GM19463 (cell line): ENCODE results near the gene CPSF7.
"Not testable (repeated sequence)": the region's sequence is repeated elsewhere in the genome, so short reads cannot be mapped to it uniquely, and the experiment has no call there.

ENCODE experiments used
- ATAC-seq: cut with Tn5 transposase; IDR thresholded peaks from one replicate; pipeline ENCODE4 v1.9.1; 2021; ENCODE audit warnings: mild to moderate bottlenecking, moderate library complexity; ENCODE audit not compliant: unreplicated experiment

Gene CPSF7

GRCh38 chr11:61392981-61393595 is 36.7 kb downstream of the CPSF7 start:
- ATAC-seq: no peak

GRCh38 chr11:61390161-61390560 is 39.6 kb downstream of the CPSF7 start:
- ATAC-seq: no peak

GRCh38 chr11:61384271-61385242 is 45.2 kb downstream of the CPSF7 start:
- no peak for ATAC-seq

GRCh38 chr11:61383859-61384258 is 45.9 kb downstream of the CPSF7 start:
- ATAC-seq: not testable (repeated sequence)

- no peak for ATAC-seq
Observed at GRCh38 chr11:61380884-61381283, 48.9 kb downstream of the CPSF7 start.

GRCh38 chr11:61378713-61379313 is 51.0 kb downstream of the CPSF7 start:
- ATAC-seq: no peak

- ATAC-seq: no peak
Observed at GRCh38 chr11:61377461-61378160, 52.2 kb downstream of the CPSF7 start.

- ATAC-seq: no peak
Observed at GRCh38 chr11:61375761-61376108, 54.0 kb downstream of the CPSF7 start.

GRCh38 chr11:61372659-61373420 is 56.9 kb downstream of the CPSF7 start:
- ATAC-seq: no peak

GRCh38 chr11:61370349-61371005 is 59.3 kb downstream of the CPSF7 start:
- ATAC-seq: no peak

- ATAC-seq: no peak
Observed at GRCh38 chr11:61369372-61370348, 60.1 kb downstream of the CPSF7 start.

GRCh38 chr11:61368646-61369045 is 61.1 kb downstream of the CPSF7 start:
- no peak for ATAC-seq

GRCh38 chr11:61367406-61367805 is 62.4 kb downstream of the CPSF7 start:
- no peak for ATAC-seq

- no peak for ATAC-seq
Observed at GRCh38 chr11:61364012-61364675, 65.6 kb downstream of the CPSF7 start.

- ATAC-seq: no peak
Observed at GRCh38 chr11:61362542-61362875, 67.3 kb downstream of the CPSF7 start.

GRCh38 chr11:61361741-61362541 is 67.8 kb downstream of the CPSF7 start, which contains the start of the genes CYB561A3 and TMEM138:
Gene CYB561A3 (minus strand): TSS chr11:61361882. CDS start chr11:61356713, 5,169 bp downstream.
Gene TMEM138 (plus strand): TSS chr11:61362374. CDS start chr11:61364391, 2,017 bp downstream.
- peak; percentile 82 for ATAC-seq

- no peak for ATAC-seq
Observed at GRCh38 chr11:61361237-61361740, 68.5 kb downstream of the CPSF7 start.
